ENCODE measurements around the gene NBAS. TPM values are rescaled to one million over a fixed set of nuclear protein-coding genes. Genes with fewer than 3 reads are reported as not detected.

The NBAS gene
- total RNA-seq, 1 donor from 2014 or later = 61.6 TPM

GRCh38 chr2:15486770-15487169 lies 74.4 kb downstream of the NBAS start:
- Mint-ChIP-seq H3K9me3 (peaks cover under 1% of the 10 kb centered on the region), H3K4me3 (no peak overlapping the region), H3K27ac (ENCODE audit: unreplicated experiment) (no peak overlapping the region), H3K36me3 (ENCODE audit: low read depth) (peaks cover 15% of the 10 kb centered on the region), H3K27me3 (ENCODE audit: low read depth) (no peaks in the 10 kb centered on the region), H3K4me1 (peaks cover 25% of the 10 kb centered on the region)
- TF ChIP-seq, protein P1, sequence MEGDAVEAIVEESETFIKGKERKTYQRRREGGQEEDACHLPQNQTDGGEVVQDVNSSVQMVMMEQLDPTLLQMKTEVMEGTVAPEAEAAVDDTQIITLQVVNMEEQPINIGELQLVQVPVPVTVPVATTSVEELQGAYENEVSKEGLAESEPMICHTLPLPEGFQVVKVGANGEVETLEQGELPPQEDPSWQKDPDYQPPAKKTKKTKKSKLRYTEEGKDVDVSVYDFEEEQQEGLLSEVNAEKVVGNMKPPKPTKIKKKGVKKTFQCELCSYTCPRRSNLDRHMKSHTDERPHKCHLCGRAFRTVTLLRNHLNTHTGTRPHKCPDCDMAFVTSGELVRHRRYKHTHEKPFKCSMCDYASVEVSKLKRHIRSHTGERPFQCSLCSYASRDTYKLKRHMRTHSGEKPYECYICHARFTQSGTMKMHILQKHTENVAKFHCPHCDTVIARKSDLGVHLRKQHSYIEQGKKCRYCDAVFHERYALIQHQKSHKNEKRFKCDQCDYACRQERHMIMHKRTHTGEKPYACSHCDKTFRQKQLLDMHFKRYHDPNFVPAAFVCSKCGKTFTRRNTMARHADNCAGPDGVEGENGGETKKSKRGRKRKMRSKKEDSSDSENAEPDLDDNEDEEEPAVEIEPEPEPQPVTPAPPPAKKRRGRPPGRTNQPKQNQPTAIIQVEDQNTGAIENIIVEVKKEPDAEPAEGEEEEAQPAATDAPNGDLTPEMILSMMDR (conservative IDR thresholded peaks at IDR 0.05) = no peak
- DNase-seq (ENCODE audit: low read depth, low spot score) = no peak

DNA sequence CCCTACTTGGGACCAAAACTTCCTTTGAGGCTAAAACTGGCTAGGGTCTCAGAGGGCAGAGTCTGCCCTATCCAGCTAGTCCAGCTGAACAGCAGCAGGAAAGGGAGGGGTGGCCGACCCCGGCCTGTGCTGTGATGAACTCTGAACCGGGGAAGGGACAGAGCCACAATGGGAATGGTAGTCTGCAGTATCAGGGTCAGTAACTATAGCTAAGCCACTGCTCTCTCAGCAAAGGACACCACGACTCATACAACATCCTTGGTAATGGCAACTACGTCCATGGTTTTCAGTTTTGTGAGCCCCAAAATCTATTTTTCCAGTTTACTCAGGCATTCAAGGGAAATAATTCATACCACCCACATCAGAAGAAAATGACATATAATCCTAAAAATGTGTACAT lies 75.2 kb downstream of the NBAS start:
- H3K9me3 Mint-ChIP-seq = peaks cover 6% of the 10 kb centered on the region
- TF ChIP-seq, protein P1 (conservative IDR thresholded peaks at IDR 0.05) = no peak
- no peaks in the 10 kb centered on the region for H3K27me3 Mint-ChIP-seq (ENCODE audit: low read depth)
- H3K4me1 Mint-ChIP-seq = peaks cover 25% of the 10 kb centered on the region
- peak overlapping the region; percentile 47 for H3K4me3 Mint-ChIP-seq
- peaks cover 23% of the 10 kb centered on the region for H3K36me3 Mint-ChIP-seq (ENCODE audit: low read depth)
- H3K27ac Mint-ChIP-seq (ENCODE audit: unreplicated experiment) = peak overlapping the region; percentile 59
- peak; percentile 20 for DNase-seq (ENCODE audit: low read depth, low spot score)

DNA sequence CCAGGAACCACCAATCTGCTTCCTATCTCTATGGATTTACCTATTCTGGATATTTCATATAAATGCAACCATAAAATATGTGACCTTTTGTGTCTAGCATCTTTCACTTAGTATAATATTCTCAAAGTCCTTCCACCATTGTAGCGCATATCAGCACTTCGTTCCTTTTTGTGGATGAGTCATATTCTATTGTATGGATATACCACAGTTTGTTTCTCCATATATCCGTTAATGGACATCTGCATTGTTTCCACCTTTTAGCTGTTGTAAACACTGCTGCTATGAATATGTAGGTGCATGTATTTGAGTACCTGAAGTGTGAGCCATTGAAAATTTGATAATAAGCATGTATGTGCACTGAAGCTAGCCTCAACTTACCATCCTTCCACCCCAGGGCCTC lies 80.1 kb downstream of the NBAS start:
- peaks cover 8% of the 10 kb centered on the region for H3K9me3 Mint-ChIP-seq
- DNase-seq (ENCODE audit: low read depth, low spot score) = no peak
- H3K27me3 Mint-ChIP-seq (ENCODE audit: low read depth) = no peaks in the 10 kb centered on the region
- TF ChIP-seq, protein P1 (conservative IDR thresholded peaks at IDR 0.05) = no peak
- no peak overlapping the region for H3K4me3 Mint-ChIP-seq
- no peak overlapping the region for H3K27ac Mint-ChIP-seq (ENCODE audit: unreplicated experiment)
- H3K4me1 Mint-ChIP-seq = peaks cover 8% of the 10 kb centered on the region
- H3K36me3 Mint-ChIP-seq (ENCODE audit: low read depth) = peaks cover 22% of the 10 kb centered on the region

DNA sequence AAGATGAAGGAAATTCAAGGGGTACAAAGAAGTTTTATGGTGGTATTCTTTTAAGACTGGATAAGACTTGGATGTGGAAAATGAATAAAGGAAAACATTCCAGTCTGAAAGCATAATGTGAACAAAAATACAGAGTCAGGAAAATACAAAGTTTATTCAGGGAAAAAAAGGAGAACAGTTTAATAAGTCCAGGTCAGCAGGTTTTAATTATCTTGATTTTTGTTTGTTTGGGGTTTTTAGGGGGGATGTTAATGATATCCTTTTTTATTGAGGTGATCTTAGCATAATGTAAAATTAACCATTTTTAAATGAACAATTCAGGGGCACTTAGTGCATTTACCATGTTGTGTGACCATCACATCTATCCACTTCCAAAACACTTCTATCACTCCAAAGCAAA lies 80.6 kb downstream of the NBAS start:
- peaks cover 8% of the 10 kb centered on the region for H3K9me3 Mint-ChIP-seq
- no peak for DNase-seq (ENCODE audit: low read depth, low spot score)
- peaks cover 22% of the 10 kb centered on the region for H3K36me3 Mint-ChIP-seq (ENCODE audit: low read depth)
- TF ChIP-seq, protein P1 (conservative IDR thresholded peaks at IDR 0.05) = no peak
- H3K4me3 Mint-ChIP-seq = no peak overlapping the region
- H3K27ac Mint-ChIP-seq (ENCODE audit: unreplicated experiment) = no peak overlapping the region
- peaks cover 3% of the 10 kb centered on the region for H3K4me1 Mint-ChIP-seq
- no peaks in the 10 kb centered on the region for H3K27me3 Mint-ChIP-seq (ENCODE audit: low read depth)

- Mint-ChIP-seq H3K36me3 (ENCODE audit: low read depth) (peaks cover 31% of the 10 kb centered on the region), H3K27me3 (ENCODE audit: low read depth) (no peaks in the 10 kb centered on the region), H3K4me3 (no peak overlapping the region), H3K27ac (ENCODE audit: unreplicated experiment) (peak overlapping the region; percentile 7), H3K9me3 (no peaks in the 10 kb centered on the region), H3K4me1 (no peaks in the 10 kb centered on the region)
- no peak for DNase-seq (ENCODE audit: low read depth, low spot score)
- TF ChIP-seq, protein P1 (conservative IDR thresholded peaks at IDR 0.05) = no peak
These were observed 88.3 kb downstream of the NBAS start for GRCh38 chr2:15472876-15473275.

DNA sequence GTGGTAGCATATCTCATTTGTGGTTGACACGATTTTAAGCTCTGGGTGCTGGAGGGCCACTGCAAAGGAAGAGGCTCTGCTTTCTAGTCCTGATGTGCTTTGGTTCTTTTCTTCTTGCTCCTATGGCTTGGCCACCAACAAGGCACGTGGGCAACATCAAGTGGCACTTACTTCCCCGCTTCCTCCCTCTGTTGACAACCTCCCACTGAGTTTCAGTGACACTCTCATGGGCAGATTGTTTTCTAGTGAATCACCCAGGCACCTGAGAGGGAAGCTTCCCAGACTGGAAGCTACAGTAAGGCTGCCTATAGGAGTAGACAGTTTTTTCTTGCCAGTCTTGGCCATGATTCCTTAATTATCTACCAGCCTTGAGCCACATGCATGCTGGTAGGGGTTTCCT lies 89.0 kb downstream of the NBAS start:
- DNase-seq (ENCODE audit: low read depth, low spot score) = no peak
- peaks cover 31% of the 10 kb centered on the region for H3K36me3 Mint-ChIP-seq (ENCODE audit: low read depth)
- H3K4me1 Mint-ChIP-seq = no peaks in the 10 kb centered on the region
- H3K27ac Mint-ChIP-seq (ENCODE audit: unreplicated experiment) = peak overlapping the region; percentile 7
- no peaks in the 10 kb centered on the region for H3K9me3 Mint-ChIP-seq
- H3K4me3 Mint-ChIP-seq = no peak overlapping the region
- H3K27me3 Mint-ChIP-seq (ENCODE audit: low read depth) = no peaks in the 10 kb centered on the region
- TF ChIP-seq, protein P1 (conservative IDR thresholded peaks at IDR 0.05) = no peak
